SU-DHL-6 (cell line): Measurements from ENCODE around the gene MRPL51.
"Not testable (repeated sequence)": the region's sequence is repeated elsewhere in the genome, so short reads cannot be mapped to it uniquely, and the experiment has no call there.

Experiments
- H2AFZ ChIP-seq: fragments of 200-600 bp; sonication (generic); 2 replicates; pipeline ENCODE4 v1.6.1; 2014; ENCODE audit warnings: low read depth, mild to moderate bottlenecking, moderate library complexity, mixed read lengths, antibody characterized with exemption, low read length; ENCODE audit not compliant: severe bottlenecking
- H3F3A ChIP-seq: fragments of 200-600 bp; shearing (Covaris generic); 2 replicates; pipeline ENCODE4 v1.6.0; 2016; ENCODE audit warnings: antibody characterized with exemption, mild to moderate bottlenecking; ENCODE audit not compliant: insufficient read depth
- H3K27ac ChIP-seq: fragments of 200-600 bp; sonication (generic); 2 replicates; pipeline ENCODE4 v1.5.1; 2016; ENCODE audit warnings: low read depth, mild to moderate bottlenecking, low read length, moderate library complexity, mixed read lengths
- H3K27me3 ChIP-seq: fragments of 200-600 bp; sonication (generic), shearing (Covaris generic); 2 replicates; pipeline ENCODE4 v1.6.0; 2014; ENCODE audit warnings: mild to moderate bottlenecking, low read length
- H3K36me3 ChIP-seq: fragments of 200-600 bp; sonication (generic); 2 replicates; pipeline ENCODE4 v1.6.1; 2014; ENCODE audit warnings: mild to moderate bottlenecking, low read length, mixed read lengths
- H3K4me2 ChIP-seq: fragments of 300-600, 200-600 bp; shearing (Covaris generic), sonication (generic); 2 replicates; pipeline ENCODE4 v1.6.0; 2014; ENCODE audit warnings: low read length, low read depth, mild to moderate bottlenecking; ENCODE audit not compliant: poor library complexity, severe bottlenecking
- H3K4me3 ChIP-seq: fragments of 200-600 bp; sonication (generic); 2 replicates; pipeline ENCODE4 v1.5.1; 2014; ENCODE audit warnings: antibody characterized with exemption, low read length, mild to moderate bottlenecking, mixed read lengths; ENCODE audit not compliant: insufficient read depth, poor library complexity, severe bottlenecking
- H3K79me2 ChIP-seq: fragments of 200-600 bp; sonication (generic); 2 replicates; pipeline ENCODE4 v1.6.1; 2014; ENCODE audit warnings: mild to moderate bottlenecking, low read length, moderate library complexity; ENCODE audit not compliant: insufficient read depth
- H3K9ac ChIP-seq: fragments of 200-600 bp; sonication (generic); 2 replicates; pipeline ENCODE4 v1.7.0; 2014; ENCODE audit warnings: mild to moderate bottlenecking, low read length
- H3K9me2 ChIP-seq: fragments of 200-600 bp; sonication (generic); replicated peaks from 2 replicates; pipeline ENCODE4 v1.6.1; 2014; ENCODE audit warnings: low read length; ENCODE audit not compliant: insufficient read depth
- H3K9me3 ChIP-seq: fragments of 200-600 bp; sonication (generic); 2 replicates; pipeline ENCODE4 v1.6.1; 2014; ENCODE audit warnings: low read length, mixed read lengths; ENCODE audit not compliant: insufficient read depth
- H4K20me1 ChIP-seq: fragments of 200-600 bp; sonication (generic); 2 replicates; pipeline ENCODE4 v1.6.1; 2014; ENCODE audit warnings: low read depth, mild to moderate bottlenecking, antibody characterized with exemption, low read length, moderate library complexity, mixed read lengths
- EZH2phosphoT487 ChIP-seq: fragments of 200-600 bp; sonication (generic), shearing (Covaris generic); conservative IDR thresholded peaks from 2 replicates; pipeline ENCODE4 v1.6.1; 2018; ENCODE audit warnings: mild to moderate bottlenecking, antibody characterized with exemption, low read length, moderate library complexity, mixed read lengths
- TF ChIP-seq, protein P1 (sequence below): fragments of 200-600 bp; sonication (generic); IDR thresholded peaks from one replicate; pipeline ENCODE4 v1.5.1; 2017; ENCODE audit warnings: antibody characterized with exemption, mild to moderate bottlenecking, low read length, moderate library complexity; ENCODE audit not compliant: insufficient read depth, poor library complexity, severe bottlenecking

Gene MRPL51

DNA sequence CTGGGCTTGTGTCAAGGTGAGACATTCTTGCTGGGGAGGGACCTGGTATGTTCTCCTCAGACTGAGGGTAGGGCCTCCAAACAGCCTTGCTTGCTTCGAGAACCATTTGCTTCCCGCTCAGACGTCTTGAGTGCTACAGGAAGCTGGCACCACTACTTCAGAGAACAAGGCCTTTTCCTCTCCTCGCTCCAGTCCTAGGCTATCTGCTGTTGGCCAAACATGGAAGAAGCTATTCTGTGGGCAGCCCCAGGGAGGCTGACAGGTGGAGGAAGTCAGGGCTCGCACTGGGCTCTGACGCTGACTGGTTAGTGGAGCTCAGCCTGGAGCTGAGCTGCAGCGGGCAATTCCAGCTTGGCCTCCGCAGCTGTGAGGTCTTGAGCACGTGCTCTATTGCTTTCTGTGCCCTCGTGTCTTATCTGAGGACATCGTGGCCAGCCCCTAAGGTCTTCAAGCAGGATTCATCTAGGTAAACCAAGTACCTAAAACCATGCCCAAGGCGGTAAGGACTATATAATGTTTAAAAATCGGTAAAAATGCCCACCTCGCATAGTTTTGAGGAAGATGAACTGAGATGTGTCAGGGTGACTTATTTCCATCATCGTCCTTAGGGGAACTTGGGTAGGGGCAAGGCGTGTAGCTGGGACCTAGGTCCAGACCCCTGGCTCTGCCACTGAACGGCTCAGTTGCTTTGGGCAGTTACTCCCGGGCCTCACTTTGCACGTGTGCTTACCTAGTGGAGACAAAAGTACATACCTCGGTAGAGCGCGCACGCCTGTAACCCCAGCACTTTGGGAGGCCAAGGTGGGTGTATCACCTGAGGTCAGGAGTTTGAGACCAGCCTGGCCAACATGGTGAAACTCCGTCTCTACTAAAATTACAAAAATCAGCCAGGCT is 45.6 kb upstream of the MRPL51 start:
- no peak overlapping the region for H3K4me3 ChIP-seq
- H3K36me3 ChIP-seq, result peaks cover 28% of the 10 kb centered on the region
- H3K9ac ChIP-seq, result no peak overlapping the region

DNA sequence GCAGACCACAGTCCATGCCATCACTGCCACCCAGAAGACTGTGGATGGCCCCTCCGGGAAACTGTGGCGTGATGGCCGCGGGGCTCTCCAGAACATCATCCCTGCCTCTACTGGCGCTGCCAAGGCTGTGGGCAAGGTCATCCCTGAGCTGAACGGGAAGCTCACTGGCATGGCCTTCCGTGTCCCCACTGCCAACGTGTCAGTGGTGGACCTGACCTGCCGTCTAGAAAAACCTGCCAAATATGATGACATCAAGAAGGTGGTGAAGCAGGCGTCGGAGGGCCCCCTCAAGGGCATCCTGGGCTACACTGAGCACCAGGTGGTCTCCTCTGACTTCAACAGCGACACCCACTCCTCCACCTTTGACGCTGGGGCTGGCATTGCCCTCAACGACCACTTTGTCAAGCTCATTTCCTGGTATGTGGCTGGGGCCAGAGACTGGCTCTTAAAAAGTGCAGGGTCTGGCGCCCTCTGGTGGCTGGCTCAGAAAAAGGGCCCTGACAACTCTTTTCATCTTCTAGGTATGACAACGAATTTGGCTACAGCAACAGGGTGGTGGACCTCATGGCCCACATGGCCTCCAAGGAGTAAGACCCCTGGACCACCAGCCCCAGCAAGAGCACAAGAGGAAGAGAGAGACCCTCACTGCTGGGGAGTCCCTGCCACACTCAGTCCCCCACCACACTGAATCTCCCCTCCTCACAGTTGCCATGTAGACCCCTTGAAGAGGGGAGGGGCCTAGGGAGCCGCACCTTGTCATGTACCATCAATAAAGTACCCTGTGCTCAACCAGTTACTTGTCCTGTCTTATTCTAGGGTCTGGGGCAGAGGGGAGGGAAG is 44.7 kb upstream of the MRPL51 start:
- H2AFZ ChIP-seq, H3K9me2 ChIP-seq, H3K4me3 ChIP-seq, H4K20me1 ChIP-seq, H3K9me3 ChIP-seq, H3K27me3 ChIP-seq: not testable (repeated sequence)
- peak overlapping the region; percentile 78 for H3K4me2 ChIP-seq
- H3K36me3 ChIP-seq, result peaks cover 28% of the 10 kb centered on the region
- peaks cover 65% of the 10 kb centered on the region for H3F3A ChIP-seq
- H3K9ac ChIP-seq, result peak overlapping the region; percentile 98; the same call in 1 of the 2 replicates
- peak overlapping the region; percentile 93 for H3K27ac ChIP-seq
- TF ChIP-seq, protein P1, sequence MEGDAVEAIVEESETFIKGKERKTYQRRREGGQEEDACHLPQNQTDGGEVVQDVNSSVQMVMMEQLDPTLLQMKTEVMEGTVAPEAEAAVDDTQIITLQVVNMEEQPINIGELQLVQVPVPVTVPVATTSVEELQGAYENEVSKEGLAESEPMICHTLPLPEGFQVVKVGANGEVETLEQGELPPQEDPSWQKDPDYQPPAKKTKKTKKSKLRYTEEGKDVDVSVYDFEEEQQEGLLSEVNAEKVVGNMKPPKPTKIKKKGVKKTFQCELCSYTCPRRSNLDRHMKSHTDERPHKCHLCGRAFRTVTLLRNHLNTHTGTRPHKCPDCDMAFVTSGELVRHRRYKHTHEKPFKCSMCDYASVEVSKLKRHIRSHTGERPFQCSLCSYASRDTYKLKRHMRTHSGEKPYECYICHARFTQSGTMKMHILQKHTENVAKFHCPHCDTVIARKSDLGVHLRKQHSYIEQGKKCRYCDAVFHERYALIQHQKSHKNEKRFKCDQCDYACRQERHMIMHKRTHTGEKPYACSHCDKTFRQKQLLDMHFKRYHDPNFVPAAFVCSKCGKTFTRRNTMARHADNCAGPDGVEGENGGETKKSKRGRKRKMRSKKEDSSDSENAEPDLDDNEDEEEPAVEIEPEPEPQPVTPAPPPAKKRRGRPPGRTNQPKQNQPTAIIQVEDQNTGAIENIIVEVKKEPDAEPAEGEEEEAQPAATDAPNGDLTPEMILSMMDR, result peak; percentile 74
- H3K79me2 ChIP-seq, result peaks cover 31% of the 10 kb centered on the region

More for the DNA sequence above, 45.6 kb upstream of the MRPL51 start:
- peaks cover 63% of the 10 kb centered on the region for H3F3A ChIP-seq
- peaks cover 24% of the 10 kb centered on the region for H3K79me2 ChIP-seq
- peak overlapping the region; percentile 14 for H3K4me2 ChIP-seq
- H3K9me2 ChIP-seq, result no peaks in the 10 kb centered on the region
- H3K9me3 ChIP-seq, result no peaks in the 10 kb centered on the region
- TF ChIP-seq EZH2phosphoT487, result no peak
- TF ChIP-seq, protein P1, result no peak
- peaks cover 9% of the 10 kb centered on the region for H4K20me1 ChIP-seq
- H3K27me3 ChIP-seq, result no peaks in the 10 kb centered on the region
- no peak overlapping the region for H2AFZ ChIP-seq
- peak overlapping the region; percentile 93 for H3K27ac ChIP-seq

DNA sequence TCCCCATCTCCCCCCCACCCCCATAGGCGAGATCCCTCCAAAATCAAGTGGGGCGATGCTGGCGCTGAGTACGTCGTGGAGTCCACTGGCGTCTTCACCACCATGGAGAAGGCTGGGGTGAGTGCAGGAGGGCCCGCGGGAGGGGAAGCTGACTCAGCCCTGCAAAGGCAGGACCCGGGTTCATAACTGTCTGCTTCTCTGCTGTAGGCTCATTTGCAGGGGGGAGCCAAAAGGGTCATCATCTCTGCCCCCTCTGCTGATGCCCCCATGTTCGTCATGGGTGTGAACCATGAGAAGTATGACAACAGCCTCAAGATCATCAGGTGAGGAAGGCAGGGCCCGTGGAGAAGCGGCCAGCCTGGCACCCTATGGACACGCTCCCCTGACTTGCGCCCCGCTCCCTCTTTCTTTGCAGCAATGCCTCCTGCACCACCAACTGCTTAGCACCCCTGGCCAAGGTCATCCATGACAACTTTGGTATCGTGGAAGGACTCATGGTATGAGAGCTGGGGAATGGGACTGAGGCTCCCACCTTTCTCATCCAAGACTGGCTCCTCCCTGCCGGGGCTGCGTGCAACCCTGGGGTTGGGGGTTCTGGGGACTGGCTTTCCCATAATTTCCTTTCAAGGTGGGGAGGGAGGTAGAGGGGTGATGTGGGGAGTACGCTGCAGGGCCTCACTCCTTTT is 44.0 kb upstream of the MRPL51 start:
- Histone ChIP-seq H3K9me2 (no peaks in the 10 kb centered on the region), H3F3A (peaks cover 73% of the 10 kb centered on the region), H3K27ac (peak overlapping the region; percentile 93), H3K27me3 (no peaks in the 10 kb centered on the region), H3K9me3 (no peaks in the 10 kb centered on the region), H3K4me2 (peak overlapping the region; percentile 78), H3K9ac (peak overlapping the region; percentile 98), H3K79me2 (peaks cover 31% of the 10 kb centered on the region), H2AFZ (no peak overlapping the region), H3K4me3 (no peak overlapping the region), H3K36me3 (peaks cover 28% of the 10 kb centered on the region), H4K20me1 (peaks cover 9% of the 10 kb centered on the region)
- TF ChIP-seq, protein P1, result no peak
- no peak for TF ChIP-seq EZH2phosphoT487
